HEK293 (cell line): ENCODE results near the gene RPRD2.

Experiments
- GLI2 ChIP-seq: fragments of 450-650 bp; formaldehyde crosslinking; IDR thresholded peaks from 2 replicates; pipeline ENCODE4; 2017; ENCODE audit warnings: missing biosample characterization, missing genetic modification characterization, low read depth, borderline replicate concordance
- GLI4 ChIP-seq: fragments of 450-650 bp; formaldehyde crosslinking; IDR thresholded peaks from 2 replicates; pipeline ENCODE4 v1.5.1; 2016; ENCODE audit warnings: missing biosample characterization, missing genetic modification characterization
- GLIS1 ChIP-seq: fragments of 450-650 bp; formaldehyde crosslinking; IDR thresholded peaks from 2 replicates; pipeline ENCODE4 v1.5.1; 2016; ENCODE audit warnings: missing biosample characterization, missing genetic modification characterization
- HOXA7 ChIP-seq: sonication (generic); formaldehyde crosslinking; IDR thresholded peaks from 2 replicates; pipeline ENCODE4 v1.8.1; 2022; ENCODE audit warnings: missing genetic modification reagents, borderline replicate concordance
- HOXD13 ChIP-seq: sonication (generic); formaldehyde crosslinking; IDR thresholded peaks from 2 replicates; pipeline ENCODE4 v1.8.0; 2022; ENCODE audit warnings: missing genetic modification reagents, borderline replicate concordance
- MZF1 ChIP-seq: fragments of 450-650 bp; formaldehyde crosslinking; IDR thresholded peaks from 2 replicates; pipeline ENCODE4 v1.5.1; 2017; ENCODE audit warnings: missing biosample characterization, missing genetic modification characterization, borderline replicate concordance
- REPIN1 ChIP-seq: fragments of 450-650 bp; formaldehyde crosslinking; IDR thresholded peaks from 2 replicates; pipeline ENCODE4 v1.5.1; 2017; ENCODE audit warnings: missing biosample characterization, missing genetic modification characterization, low read depth
- SP2 ChIP-seq: fragments of 450-650 bp; formaldehyde crosslinking; IDR thresholded peaks from 2 replicates; pipeline ENCODE4 v1.5.1; 2016; ENCODE audit warnings: missing biosample characterization, missing genetic modification characterization
- YY2 ChIP-seq: fragments of 450-650 bp; formaldehyde crosslinking; IDR thresholded peaks from 2 replicates; pipeline ENCODE4 v1.5.1; 2016; ENCODE audit warnings: missing biosample characterization, missing genetic modification characterization
- ZBTB1 ChIP-seq: fragments of 450-650 bp; formaldehyde crosslinking; IDR thresholded peaks from 2 replicates; pipeline ENCODE4 v1.5.1; 2016; ENCODE audit warnings: missing biosample characterization, missing genetic modification characterization
- ZBTB17 ChIP-seq: fragments of 450-650 bp; formaldehyde crosslinking; IDR thresholded peaks from 2 replicates; pipeline ENCODE4 v1.5.1; 2016; ENCODE audit warnings: missing biosample characterization, missing genetic modification characterization
- ZFP37 ChIP-seq: fragments of 450-650 bp; formaldehyde crosslinking; IDR thresholded peaks from 2 replicates; pipeline ENCODE4 v1.5.1; 2016; ENCODE audit warnings: missing biosample characterization, missing genetic modification characterization
- ZNF10 ChIP-seq: fragments of 450-650 bp; formaldehyde crosslinking; IDR thresholded peaks from 2 replicates; pipeline ENCODE4 v1.5.1; 2017; ENCODE audit warnings: missing biosample characterization, missing genetic modification characterization
- ZNF2 ChIP-seq: fragments of 450-650 bp; formaldehyde crosslinking; IDR thresholded peaks from 2 replicates; pipeline ENCODE4 v1.5.1; 2016; ENCODE audit warnings: missing biosample characterization, missing genetic modification characterization
- ZNF548 ChIP-seq: fragments of 450-650 bp; formaldehyde crosslinking; IDR thresholded peaks from 2 replicates; pipeline ENCODE4 v1.5.1; 2016; ENCODE audit warnings: missing biosample characterization, missing genetic modification characterization
- ZNF549 ChIP-seq: fragments of 450-650 bp; IDR thresholded peaks from 2 replicates; pipeline ENCODE4 v1.5.1; 2018; ENCODE audit warnings: missing biosample characterization, missing genetic modification characterization, mild to moderate bottlenecking, inconsistent platforms, moderate library complexity
- ZNF600 ChIP-seq: fragments of 450-650 bp; formaldehyde crosslinking; IDR thresholded peaks from 2 replicates; pipeline ENCODE4 v1.5.1; 2016; ENCODE audit warnings: missing biosample characterization, missing genetic modification characterization
- ZNF791 ChIP-seq: fragments of 450-650 bp; formaldehyde crosslinking; IDR thresholded peaks from 2 replicates; pipeline ENCODE4 v1.5.1; 2016; ENCODE audit warnings: missing biosample characterization, missing genetic modification characterization
- ZNF837 ChIP-seq: fragments of 450-650 bp; formaldehyde crosslinking; IDR thresholded peaks from 2 replicates; pipeline ENCODE4 v1.5.1; 2016; ENCODE audit warnings: missing biosample characterization, missing genetic modification characterization
- TF ChIP-seq, protein P1 (sequence below): fragments of 450-650 bp; formaldehyde crosslinking; IDR thresholded peaks from 2 replicates; pipeline ENCODE4 v1.5.1; 2017; ENCODE audit warnings: missing biosample characterization, mild to moderate bottlenecking, missing genetic modification characterization, moderate library complexity
- TF ChIP-seq, protein P2 (sequence below): fragments of 450-650 bp; formaldehyde crosslinking; IDR thresholded peaks from 2 replicates; pipeline ENCODE4 v1.5.1; 2017; ENCODE audit warnings: missing biosample characterization, missing genetic modification characterization
- TF ChIP-seq, protein P3 (sequence below): fragments of 450-650 bp; formaldehyde crosslinking; IDR thresholded peaks from 2 replicates; pipeline ENCODE4 v1.5.1; 2016; ENCODE audit warnings: missing biosample characterization, missing genetic modification characterization
- TF ChIP-seq, protein P4 (sequence below): fragments of 450-650 bp; formaldehyde crosslinking; IDR thresholded peaks from 2 replicates; pipeline ENCODE4 v1.5.1; 2016; ENCODE audit warnings: missing biosample characterization, missing genetic modification characterization
- TF ChIP-seq, protein P5 (sequence below): fragments of 450-650 bp; formaldehyde crosslinking; conservative IDR thresholded peaks from 2 replicates; pipeline ENCODE4 v1.5.1; 2016; ENCODE audit warnings: low read depth, missing biosample characterization, missing genetic modification characterization
- TF ChIP-seq, protein P6 (sequence below): fragments of 450-650 bp; formaldehyde crosslinking; IDR thresholded peaks from 2 replicates; pipeline ENCODE4 v1.5.1; 2016; ENCODE audit warnings: missing biosample characterization, missing genetic modification characterization

Gene RPRD2

DNA sequence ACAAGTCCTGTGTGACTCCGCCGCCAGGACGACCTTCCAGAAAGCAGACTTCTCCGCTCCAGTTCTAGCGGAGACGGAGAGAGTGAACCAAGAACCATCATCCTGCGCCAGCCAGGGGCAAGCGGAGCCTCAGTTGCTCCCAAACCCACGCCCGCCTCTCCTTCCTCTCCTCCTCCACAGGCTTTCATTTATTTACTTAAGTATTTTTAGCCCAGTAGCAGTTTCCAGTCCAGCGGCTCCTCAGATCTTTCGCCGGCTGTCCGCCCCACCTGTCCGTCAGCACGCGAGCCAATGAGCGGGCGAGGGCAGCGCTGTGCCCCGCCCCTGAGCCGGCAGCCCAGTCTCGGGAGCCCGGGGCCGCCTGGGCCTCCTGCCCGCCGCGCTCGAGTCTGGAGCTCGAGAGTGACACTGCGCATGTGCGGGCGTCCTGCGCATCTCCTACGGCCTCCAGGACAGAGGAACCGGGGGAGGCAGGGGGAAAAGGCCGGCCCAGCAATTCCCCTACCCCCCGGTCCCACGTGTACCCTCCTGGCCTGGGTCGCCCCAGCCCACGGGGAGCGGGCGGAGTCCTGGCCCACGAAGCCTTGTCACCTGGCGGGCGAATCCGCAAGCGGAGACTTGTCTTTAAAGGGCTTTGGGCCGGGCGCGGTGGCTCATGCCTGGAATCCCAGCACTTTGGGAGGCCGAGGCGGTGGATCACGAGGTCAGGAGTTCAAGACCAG, 151.5 kb downstream of the RPRD2 start, which contains the start of gene FALEC (continued):
- TF ChIP-seq ZNF2 (peak; percentile 87; the same call in 1 of the 2 replicates), ZNF837 (tag by site-specific recombination) (no peak), GLI4 (tag by site-specific recombination) (0 out of 2 replicates have a peak, but pooled peaks have one; percentile 58), HOXD13 (no peak), GLIS1 (peak; percentile 94), YY2 (tag by site-specific recombination) (no peak), ZNF600 (tag by site-specific recombination) (no peak; the same call in 1 of the 2 replicates), ZNF10 (tag by site-specific recombination) (no peak), SP2 (tag by site-specific recombination) (peak; percentile 87), REPIN1 (tag by site-specific recombination) (no peak), ZFP37 (peak; percentile 65; the same call in 1 of the 2 replicates), MZF1 (tag by site-specific recombination) (0 out of 2 replicates have a peak, but pooled peaks have one; percentile 15), ZNF549 (tag by site-specific recombination) (no peak), ZBTB1 (tag by site-specific recombination) (no peak), ZBTB17 (tag by site-specific recombination) (peak; percentile 71), ZNF548 (no peak), HOXA7 (no peak), GLI2 (tag by site-specific recombination) (no peak), ZNF791 (tag by site-specific recombination) (no peak)
- TF ChIP-seq, protein P1, sequence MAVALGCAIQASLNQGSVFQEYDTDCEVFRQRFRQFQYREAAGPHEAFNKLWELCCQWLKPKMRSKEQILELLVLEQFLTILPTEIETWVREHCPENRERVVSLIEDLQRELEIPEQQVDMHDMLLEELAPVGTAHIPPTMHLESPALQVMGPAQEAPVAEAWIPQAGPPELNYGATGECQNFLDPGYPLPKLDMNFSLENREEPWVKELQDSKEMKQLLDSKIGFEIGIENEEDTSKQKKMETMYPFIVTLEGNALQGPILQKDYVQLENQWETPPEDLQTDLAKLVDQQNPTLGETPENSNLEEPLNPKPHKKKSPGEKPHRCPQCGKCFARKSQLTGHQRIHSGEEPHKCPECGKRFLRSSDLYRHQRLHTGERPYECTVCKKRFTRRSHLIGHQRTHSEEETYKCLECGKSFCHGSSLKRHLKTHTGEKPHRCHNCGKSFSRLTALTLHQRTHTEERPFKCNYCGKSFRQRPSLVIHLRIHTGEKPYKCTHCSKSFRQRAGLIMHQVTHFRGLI (tag by site-specific recombination), result no peak; the same call in 1 of the 2 replicates
- TF ChIP-seq, protein P2, sequence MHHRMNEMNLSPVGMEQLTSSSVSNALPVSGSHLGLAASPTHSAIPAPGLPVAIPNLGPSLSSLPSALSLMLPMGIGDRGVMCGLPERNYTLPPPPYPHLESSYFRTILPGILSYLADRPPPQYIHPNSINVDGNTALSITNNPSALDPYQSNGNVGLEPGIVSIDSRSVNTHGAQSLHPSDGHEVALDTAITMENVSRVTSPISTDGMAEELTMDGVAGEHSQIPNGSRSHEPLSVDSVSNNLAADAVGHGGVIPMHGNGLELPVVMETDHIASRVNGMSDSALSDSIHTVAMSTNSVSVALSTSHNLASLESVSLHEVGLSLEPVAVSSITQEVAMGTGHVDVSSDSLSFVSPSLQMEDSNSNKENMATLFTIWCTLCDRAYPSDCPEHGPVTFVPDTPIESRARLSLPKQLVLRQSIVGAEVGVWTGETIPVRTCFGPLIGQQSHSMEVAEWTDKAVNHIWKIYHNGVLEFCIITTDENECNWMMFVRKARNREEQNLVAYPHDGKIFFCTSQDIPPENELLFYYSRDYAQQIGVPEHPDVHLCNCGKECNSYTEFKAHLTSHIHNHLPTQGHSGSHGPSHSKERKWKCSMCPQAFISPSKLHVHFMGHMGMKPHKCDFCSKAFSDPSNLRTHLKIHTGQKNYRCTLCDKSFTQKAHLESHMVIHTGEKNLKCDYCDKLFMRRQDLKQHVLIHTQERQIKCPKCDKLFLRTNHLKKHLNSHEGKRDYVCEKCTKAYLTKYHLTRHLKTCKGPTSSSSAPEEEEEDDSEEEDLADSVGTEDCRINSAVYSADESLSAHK (tag by site-specific recombination), result peak; percentile 91
- TF ChIP-seq, protein P3, sequence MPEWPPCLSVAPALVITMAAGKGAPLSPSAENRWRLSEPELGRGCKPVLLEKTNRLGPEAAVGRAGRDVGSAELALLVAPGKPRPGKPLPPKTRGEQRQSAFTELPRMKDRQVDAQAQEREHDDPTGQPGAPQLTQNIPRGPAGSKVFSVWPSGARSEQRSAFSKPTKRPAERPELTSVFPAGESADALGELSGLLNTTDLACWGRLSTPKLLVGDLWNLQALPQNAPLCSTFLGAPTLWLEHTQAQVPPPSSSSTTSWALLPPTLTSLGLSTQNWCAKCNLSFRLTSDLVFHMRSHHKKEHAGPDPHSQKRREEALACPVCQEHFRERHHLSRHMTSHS (tag by site-specific recombination), result no peak
- TF ChIP-seq, protein P4, sequence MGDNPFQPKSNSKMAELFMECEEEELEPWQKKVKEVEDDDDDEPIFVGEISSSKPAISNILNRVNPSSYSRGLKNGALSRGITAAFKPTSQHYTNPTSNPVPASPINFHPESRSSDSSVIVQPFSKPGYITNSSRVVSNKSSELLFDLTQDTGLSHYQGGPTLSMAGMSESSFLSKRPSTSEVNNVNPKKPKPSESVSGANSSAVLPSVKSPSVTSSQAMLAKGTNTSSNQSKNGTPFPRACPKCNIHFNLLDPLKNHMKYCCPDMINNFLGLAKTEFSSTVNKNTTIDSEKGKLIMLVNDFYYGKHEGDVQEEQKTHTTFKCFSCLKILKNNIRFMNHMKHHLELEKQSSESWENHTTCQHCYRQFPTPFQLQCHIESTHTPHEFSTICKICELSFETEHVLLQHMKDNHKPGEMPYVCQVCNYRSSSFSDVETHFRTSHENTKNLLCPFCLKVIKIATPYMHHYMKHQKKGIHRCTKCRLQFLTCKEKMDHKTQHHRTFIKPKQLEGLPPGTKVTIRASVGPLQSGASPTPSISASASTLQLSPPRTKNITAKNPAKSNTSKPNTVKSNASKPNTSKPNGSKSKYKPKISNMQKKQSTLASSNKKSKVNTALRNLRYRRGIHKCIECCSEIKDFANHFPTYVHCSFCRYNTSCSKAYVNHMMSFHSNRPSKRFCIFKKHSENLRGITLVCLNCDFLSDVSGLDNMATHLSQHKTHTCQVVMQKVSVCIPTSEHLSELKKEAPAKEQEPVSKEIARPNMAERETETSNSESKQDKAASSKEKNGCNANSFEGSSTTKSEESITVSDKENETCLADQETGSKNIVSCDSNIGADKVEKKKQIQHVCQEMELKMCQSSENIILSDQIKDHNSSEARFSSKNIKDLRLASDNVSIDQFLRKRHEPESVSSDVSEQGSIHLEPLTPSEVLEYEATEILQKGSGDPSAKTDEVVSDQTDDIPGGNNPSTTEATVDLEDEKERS (tag by site-specific recombination), result no peak
- TF ChIP-seq, protein P5, sequence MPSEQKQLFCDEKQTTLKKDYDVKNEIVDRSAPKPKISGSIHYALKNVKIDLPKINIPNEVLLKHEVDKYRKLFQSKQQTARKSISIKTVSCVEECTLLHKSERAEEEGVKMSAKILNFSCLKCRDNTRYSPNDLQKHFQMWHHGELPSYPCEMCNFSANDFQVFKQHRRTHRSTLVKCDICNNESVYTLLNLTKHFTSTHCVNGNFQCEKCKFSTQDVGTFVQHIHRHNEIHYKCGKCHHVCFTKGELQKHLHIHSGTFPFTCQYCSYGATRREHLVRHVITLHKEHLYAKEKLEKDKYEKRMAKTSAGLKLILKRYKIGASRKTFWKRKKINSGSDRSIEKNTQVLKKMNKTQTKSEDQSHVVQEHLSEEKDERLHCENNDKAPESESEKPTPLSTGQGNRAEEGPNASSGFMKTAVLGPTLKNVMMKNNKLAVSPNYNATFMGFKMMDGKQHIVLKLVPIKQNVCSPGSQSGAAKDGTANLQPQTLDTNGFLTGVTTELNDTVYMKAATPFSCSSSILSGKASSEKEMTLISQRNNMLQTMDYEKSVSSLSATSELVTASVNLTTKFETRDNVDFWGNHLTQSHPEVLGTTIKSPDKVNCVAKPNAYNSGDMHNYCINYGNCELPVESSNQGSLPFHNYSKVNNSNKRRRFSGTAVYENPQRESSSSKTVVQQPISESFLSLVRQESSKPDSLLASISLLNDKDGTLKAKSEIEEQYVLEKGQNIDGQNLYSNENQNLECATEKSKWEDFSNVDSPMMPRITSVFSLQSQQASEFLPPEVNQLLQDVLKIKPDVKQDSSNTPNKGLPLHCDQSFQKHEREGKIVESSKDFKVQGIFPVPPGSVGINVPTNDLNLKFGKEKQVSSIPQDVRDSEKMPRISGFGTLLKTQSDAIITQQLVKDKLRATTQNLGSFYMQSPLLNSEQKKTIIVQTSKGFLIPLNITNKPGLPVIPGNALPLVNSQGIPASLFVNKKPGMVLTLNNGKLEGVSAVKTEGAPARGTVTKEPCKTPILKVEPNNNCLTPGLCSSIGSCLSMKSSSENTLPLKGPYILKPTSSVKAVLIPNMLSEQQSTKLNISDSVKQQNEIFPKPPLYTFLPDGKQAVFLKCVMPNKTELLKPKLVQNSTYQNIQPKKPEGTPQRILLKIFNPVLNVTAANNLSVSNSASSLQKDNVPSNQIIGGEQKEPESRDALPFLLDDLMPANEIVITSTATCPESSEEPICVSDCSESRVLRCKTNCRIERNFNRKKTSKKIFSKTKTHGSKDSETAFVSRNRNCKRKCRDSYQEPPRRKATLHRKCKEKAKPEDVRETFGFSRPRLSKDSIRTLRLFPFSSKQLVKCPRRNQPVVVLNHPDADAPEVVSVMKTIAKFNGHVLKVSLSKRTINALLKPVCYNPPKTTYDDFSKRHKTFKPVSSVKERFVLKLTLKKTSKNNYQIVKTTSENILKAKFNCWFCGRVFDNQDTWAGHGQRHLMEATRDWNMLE (tag by site-specific recombination), result no peak
- TF ChIP-seq, protein P6, sequence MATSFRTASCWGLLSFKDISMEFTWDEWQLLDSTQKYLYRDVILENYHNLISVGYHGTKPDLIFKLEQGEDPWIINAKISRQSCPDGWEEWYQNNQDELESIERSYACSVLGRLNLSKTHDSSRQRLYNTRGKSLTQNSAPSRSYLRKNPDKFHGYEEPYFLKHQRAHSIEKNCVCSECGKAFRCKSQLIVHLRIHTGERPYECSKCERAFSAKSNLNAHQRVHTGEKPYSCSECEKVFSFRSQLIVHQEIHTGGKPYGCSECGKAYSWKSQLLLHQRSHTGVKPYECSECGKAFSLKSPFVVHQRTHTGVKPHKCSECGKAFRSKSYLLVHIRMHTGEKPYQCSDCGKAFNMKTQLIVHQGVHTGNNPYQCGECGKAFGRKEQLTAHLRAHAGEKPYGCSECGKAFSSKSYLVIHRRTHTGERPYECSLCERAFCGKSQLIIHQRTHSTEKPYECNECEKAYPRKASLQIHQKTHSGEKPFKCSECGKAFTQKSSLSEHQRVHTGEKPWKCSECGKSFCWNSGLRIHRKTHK, result no peak
